ENCODE data around the gene CDH16.
A peak's percentile ranks its signal among the peaks of the same experiment; 100 is the strongest.

The CDH16 gene

GRCh38 chr16:66925322-66925840 is 6.7 kb upstream of the CDH16 start, which contains the start of gene RRAD:
Gene RRAD, minus strand, starts transcription at chr16:66925535. Its CDS starts 356 bp downstream, at chr16:66925179.
- Histone ChIP-seq H3K4me2 (ENCODE audit: low read length) (peak within 1 kb of the TSS; percentile 46), H3K27me3 (ENCODE audit: insufficient read depth, low read length) (0 out of 2 replicates have a peak, but pooled peaks cover 4% of the 10 kb centered on the region), H3K9me2 (ENCODE audit: low read depth, low read length) (no peaks in the 10 kb centered on the region), H4K20me1 (ENCODE audit: insufficient read depth, low read length) (no peaks in the 10 kb centered on the region), H3K36me3 (ENCODE audit: insufficient read depth, low read length) (no peaks in the 10 kb centered on the region), H3K27ac (ENCODE audit: low read depth, low read length, poor library complexity, severe bottlenecking) (no peak within 1 kb of the TSS), H3K9me3 (ENCODE audit: low read length) (no peaks in the 10 kb centered on the region), H3F3A (ENCODE audit: insufficient read depth, low read length) (no peaks in the 10 kb centered on the region), H3K4me3 (ENCODE audit: low read depth, low read length, poor library complexity, severe bottlenecking) (peak within 1 kb of the TSS; percentile 36), H2AFZ (ENCODE audit: low read length) (no peak within 1 kb of the TSS), H3K4me1 (ENCODE audit: insufficient read depth, low read length, severe bottlenecking) (peaks cover 10% of the 10 kb centered on the region), H3K79me2 (ENCODE audit: insufficient read depth, low read length) (no peaks in the 10 kb centered on the region), H3K9ac (ENCODE audit: low read length) (no peak within 1 kb of the TSS)
- TF ChIP-seq CTCF (IDR thresholded peaks at IDR 0.05; ENCODE audit: low read length) = no peak
- no peak for TF ChIP-seq EZH2 (IDR thresholded peaks at IDR 0.05; ENCODE audit: borderline replicate concordance, low read length)

- Histone ChIP-seq H3K4me2 (ENCODE audit: low read length) (peak overlapping the region; percentile 46), H3K9me2 (ENCODE audit: low read depth, low read length) (no peaks in the 10 kb centered on the region), H2AFZ (ENCODE audit: low read length) (no peak overlapping the region), H4K20me1 (ENCODE audit: insufficient read depth, low read length) (no peaks in the 10 kb centered on the region), H3K27ac (ENCODE audit: low read depth, low read length, poor library complexity, severe bottlenecking) (no peak overlapping the region), H3K9ac (ENCODE audit: low read length) (no peak overlapping the region), H3K79me2 (ENCODE audit: insufficient read depth, low read length) (no peaks in the 10 kb centered on the region), H3K4me3 (ENCODE audit: low read depth, low read length, poor library complexity, severe bottlenecking) (peak overlapping the region; percentile 36), H3K36me3 (ENCODE audit: insufficient read depth, low read length) (no peaks in the 10 kb centered on the region), H3K4me1 (ENCODE audit: insufficient read depth, low read length, severe bottlenecking) (peaks cover 10% of the 10 kb centered on the region), H3F3A (ENCODE audit: insufficient read depth, low read length) (no peaks in the 10 kb centered on the region), H3K9me3 (ENCODE audit: low read length) (no peaks in the 10 kb centered on the region), H3K27me3 (ENCODE audit: insufficient read depth, low read length) (0 out of 2 replicates have a peak, but pooled peaks cover 4% of the 10 kb centered on the region)
- TF ChIP-seq CTCF (IDR thresholded peaks at IDR 0.05; ENCODE audit: low read length) (peak; percentile 37), EZH2 (IDR thresholded peaks at IDR 0.05; ENCODE audit: borderline replicate concordance, low read length) (no peak)
These were observed 6.0 kb upstream of the CDH16 start for GRCh38 chr16:66924527-66925321.

GRCh38 chr16:66923866-66924265 is 5.2 kb upstream of the CDH16 start:
- no peaks in the 10 kb centered on the region for H4K20me1 ChIP-seq (ENCODE audit: insufficient read depth, low read length)
- no peaks in the 10 kb centered on the region for H3K36me3 ChIP-seq (ENCODE audit: insufficient read depth, low read length)
- H3K9me2 ChIP-seq (ENCODE audit: low read depth, low read length) = no peaks in the 10 kb centered on the region
- no peaks in the 10 kb centered on the region for H3K9me3 ChIP-seq (ENCODE audit: low read length)
- H3K27me3 ChIP-seq (ENCODE audit: insufficient read depth, low read length) = 0 out of 2 replicates have a peak, but pooled peaks cover 4% of the 10 kb centered on the region
- no peak overlapping the region for H3K4me2 ChIP-seq (ENCODE audit: low read length)
- TF ChIP-seq CTCF (IDR thresholded peaks at IDR 0.05; ENCODE audit: low read length) (no peak), EZH2 (IDR thresholded peaks at IDR 0.05; ENCODE audit: borderline replicate concordance, low read length) (no peak)
- H3K27ac ChIP-seq (ENCODE audit: low read depth, low read length, poor library complexity, severe bottlenecking) = no peak overlapping the region
- no peak overlapping the region for H2AFZ ChIP-seq (ENCODE audit: low read length)
- no peaks in the 10 kb centered on the region for H3F3A ChIP-seq (ENCODE audit: insufficient read depth, low read length)
- no peak overlapping the region for H3K9ac ChIP-seq (ENCODE audit: low read length)
- H3K79me2 ChIP-seq (ENCODE audit: insufficient read depth, low read length) = no peaks in the 10 kb centered on the region
- peaks cover 10% of the 10 kb centered on the region for H3K4me1 ChIP-seq (ENCODE audit: insufficient read depth, low read length, severe bottlenecking)
- H3K4me3 ChIP-seq (ENCODE audit: low read depth, low read length, poor library complexity, severe bottlenecking) = no peak overlapping the region

Measured in OCI-LY1 (cell line).